Breast epithelium (tissue), 4 donors: ENCODE data around the gene LZTFL1. TPM values are rescaled to one million over a fixed set of nuclear protein-coding genes. Genes with fewer than 3 reads are reported as not detected.

ENCODE experiments used
- DNase-seq, 2 donors: peaks; one replicate each; pipeline ENCODE4 v3.0.0-alpha.2; 2019; ENCODE audit warnings: low spot score in 2 of 2
- H3K27ac ChIP-seq, 2 donors: fragments of 200-600 bp; sonication (generic) in 1 of 2; one replicate each; pipeline ENCODE4 v1.5.1; 2016 to 2019; ENCODE audit warnings: mild to moderate bottlenecking in 1 of 2
- H3K27me3 ChIP-seq, 2 donors: fragments of 200-600 bp; sonication (generic) in 1 of 2; one replicate each; pipeline versions ENCODE4 v1.5.1 to v1.6.0; 2017 to 2019; ENCODE audit warnings: control low read depth in 1 of 2, mild to moderate bottlenecking in 1 of 2
- H3K36me3 ChIP-seq: fragments of 200-600 bp; one replicate; pipeline ENCODE4 v1.5.1; 2019
- H3K4me1 ChIP-seq, 2 donors: fragments of 200-600 bp; sonication (generic); one replicate each; pipeline ENCODE4 v1.5.1; 2016 to 2019; ENCODE audit warnings: control low read depth in 1 of 2
- H3K4me3 ChIP-seq, 3 donors: fragments of 200-600 bp; sonication (generic); 1 replicate in 2 of 3; 2 replicates in 1 of 3; pipeline ENCODE4 v1.5.1; 2016 to 2019; ENCODE audit warnings: mild to moderate bottlenecking in 3 of 3, moderate library complexity in 2 of 3
- H3K9me3 ChIP-seq, 2 donors: fragments of 200-600 bp; sonication (generic) in 1 of 2; one replicate each; pipeline ENCODE4 v1.5.1; 2016 to 2019; ENCODE audit warnings: control low read depth in 1 of 2
- CTCF ChIP-seq, 3 donors: fragments of 450-650 bp; IDR thresholded peaks; one replicate each; pipeline ENCODE4 v1.5.1; 2016 to 2017; ENCODE audit warnings: antibody characterized with exemption in 3 of 3, mild to moderate bottlenecking in 3 of 3, moderate library complexity in 3 of 3
- POLR2A ChIP-seq: fragments of 450-650 bp; IDR thresholded peaks from one replicate; pipeline ENCODE4 v1.6.1; 2016; ENCODE audit warnings: antibody characterized with exemption, mild to moderate bottlenecking, moderate library complexity
- POLR2AphosphoS5 ChIP-seq, 3 donors: sonication (generic); formaldehyde crosslinking; IDR thresholded peaks; one replicate each; pipeline ENCODE4 v1.6.1; 2017; ENCODE audit warnings: antibody characterized with exemption in 3 of 3
- intact Hi-C: fragments of 100-400 bp; cut with DNase I; formaldehyde crosslinking; loops from one replicate; pipeline ENCODE4 v1.15.1; 2023; ENCODE audit warnings: low total_unique reads
- total RNA-seq, 3 donors: library from RNA; depleted of rRNA; stranded (reverse); fragments of >200 nt; gene quantifications; one replicate each; pipeline ENCODE4 v1.1.0, GENCODE V29; 2016

Gene LZTFL1
- total RNA-seq, 3 donors from 2014 or later, result 17.0 to 39.2 (median 22.1) TPM

DNA sequence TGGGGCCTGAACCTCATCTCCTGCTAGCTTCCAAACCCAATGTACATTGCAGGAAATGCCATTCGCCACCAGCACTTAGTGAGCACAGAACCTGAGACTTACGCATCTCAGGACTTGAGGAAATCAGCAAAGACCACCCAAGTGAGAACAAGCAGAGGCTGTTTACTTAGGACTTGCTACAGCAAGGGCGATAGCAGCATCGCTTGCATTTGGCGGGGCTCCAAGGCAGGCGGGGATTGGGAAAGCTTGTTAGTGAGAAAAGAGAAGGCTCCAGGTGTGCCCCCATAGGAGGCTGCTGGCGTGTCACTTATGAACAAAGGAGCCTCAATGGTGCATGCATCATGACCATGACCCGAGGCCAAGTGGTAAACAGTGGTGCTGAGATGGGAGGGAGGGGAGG, 65.3 kb downstream of the LZTFL1 start:
- TF ChIP-seq POLR2A (no peak), CTCF (IDR thresholded peaks at IDR 0.05) (no peak), POLR2AphosphoS5 (IDR thresholded peaks at IDR 0.05) (no peak)
- H3K4me1 ChIP-seq, result no peaks in the 10 kb centered on the region
- no peak for DNase-seq
- H3K27me3 ChIP-seq, result no peaks in the 10 kb centered on the region
- no peak overlapping the region for H3K4me3 ChIP-seq
- no peaks in the 10 kb centered on the region for H3K9me3 ChIP-seq
- intact Hi-C loops, result no loop called here
- H3K27ac ChIP-seq, result no peak overlapping the region
- no peaks in the 10 kb centered on the region for H3K36me3 ChIP-seq

GRCh38 chr3:45776301-45776595, 65.7 kb downstream of the LZTFL1 start:
- no peak for DNase-seq
- H3K4me3 ChIP-seq, result no peak overlapping the region
- H3K4me1 ChIP-seq, result no peaks in the 10 kb centered on the region
- no peak overlapping the region for H3K27ac ChIP-seq
- intact Hi-C loops, result no loop called here
- H3K36me3 ChIP-seq, result no peaks in the 10 kb centered on the region
- no peaks in the 10 kb centered on the region for H3K9me3 ChIP-seq
- H3K27me3 ChIP-seq, result no peaks in the 10 kb centered on the region
- TF ChIP-seq POLR2A (no peak), POLR2AphosphoS5 (IDR thresholded peaks at IDR 0.05) (no peak), CTCF (IDR thresholded peaks at IDR 0.05) (no peak)

DNA sequence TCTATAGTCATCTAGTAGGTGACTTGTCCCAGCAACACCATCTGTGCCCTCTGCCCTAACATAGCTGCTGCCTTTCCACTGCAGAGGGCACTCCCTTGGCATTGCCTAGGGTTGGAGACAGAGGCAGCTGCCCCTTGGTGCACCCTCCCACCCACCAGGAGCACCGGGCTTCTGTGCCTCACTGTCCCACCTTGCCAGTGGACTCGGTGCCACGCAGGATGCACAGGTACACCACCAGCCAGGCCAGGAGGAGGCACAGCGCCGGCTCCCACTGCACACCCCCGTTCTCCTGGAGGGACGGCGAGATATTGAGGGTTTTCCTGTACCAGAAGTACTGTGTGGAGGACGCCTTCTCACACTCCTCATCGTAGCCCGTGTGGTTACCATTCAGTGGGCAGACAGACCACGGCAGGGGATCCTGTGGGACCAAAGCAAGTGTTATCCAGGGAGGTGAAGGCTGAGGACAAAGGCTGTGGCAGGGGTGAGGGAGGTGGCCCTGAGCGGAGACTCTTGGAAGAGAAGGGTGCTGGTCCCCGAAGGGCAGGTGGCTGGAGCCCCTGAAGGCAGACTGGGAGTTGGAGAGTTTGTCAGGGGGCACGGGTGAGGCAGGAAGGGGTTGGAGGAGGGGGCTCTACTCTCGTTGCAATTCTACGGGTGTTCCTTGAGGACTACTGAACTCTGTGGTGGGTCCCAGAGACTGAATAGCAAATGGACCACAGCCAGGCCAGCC, 66.2 kb downstream of the LZTFL1 start:
- H3K27me3 ChIP-seq, result no peaks in the 10 kb centered on the region
- intact Hi-C loops, result no loop called here

DNA sequence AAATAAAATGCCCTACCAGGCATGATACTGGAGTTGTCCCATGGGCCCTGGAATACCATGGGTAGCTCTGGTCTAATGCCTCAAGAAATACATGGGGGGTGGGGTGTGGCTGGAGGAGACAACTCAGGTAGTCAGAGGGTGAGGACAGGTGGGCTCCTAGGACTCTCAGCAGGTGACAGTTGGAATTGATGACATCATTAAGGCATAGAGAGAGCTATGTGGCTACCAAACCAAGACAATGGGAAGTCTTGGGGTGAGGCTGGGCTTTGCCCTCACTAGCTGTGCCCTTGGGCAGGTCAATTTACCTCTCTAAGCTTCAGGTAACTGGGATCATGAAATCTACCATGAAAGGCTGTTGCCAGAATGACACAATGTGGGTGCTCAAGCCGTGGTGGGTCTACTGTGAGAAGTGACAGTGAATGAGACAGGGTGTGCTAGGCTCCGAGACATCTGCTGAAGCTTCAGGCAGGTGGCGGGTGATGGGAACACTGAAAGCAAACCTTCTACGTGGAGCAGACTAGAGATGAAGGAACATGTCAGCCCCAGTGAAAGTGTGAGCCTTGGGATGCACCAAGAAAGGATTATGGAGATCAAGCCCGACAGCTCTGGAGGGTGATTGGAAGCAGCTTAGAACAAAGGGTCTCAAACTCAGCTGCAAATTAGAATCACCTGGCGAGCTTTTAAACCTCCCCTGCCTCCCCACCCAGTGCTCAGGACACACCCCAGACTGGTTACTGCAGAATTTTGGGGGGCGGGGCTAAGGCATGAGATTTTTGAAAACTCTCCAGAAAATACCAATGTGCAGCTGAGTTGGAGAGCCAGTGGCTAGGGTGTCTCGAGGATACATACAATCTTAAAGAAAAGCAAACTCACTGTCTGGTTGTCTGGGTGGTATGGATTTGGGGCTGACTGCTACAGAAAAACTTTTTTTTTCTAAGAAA, 67.1 kb downstream of the LZTFL1 start:
- no peak for DNase-seq
- Histone ChIP-seq H3K36me3 (no peaks in the 10 kb centered on the region), H3K4me3 (no peak overlapping the region), H3K9me3 (no peaks in the 10 kb centered on the region), H3K4me1 (no peaks in the 10 kb centered on the region), H3K27ac (no peak overlapping the region), H3K27me3 (no peaks in the 10 kb centered on the region)
- no peak for TF ChIP-seq POLR2A
- no peak for TF ChIP-seq POLR2AphosphoS5 (IDR thresholded peaks at IDR 0.05)
- TF ChIP-seq CTCF (IDR thresholded peaks at IDR 0.05), result no peak
- intact Hi-C loops, result no loop called here

More for the DNA sequence above, 66.2 kb downstream of the LZTFL1 start:
- no peak overlapping the region for H3K27ac ChIP-seq
- H3K9me3 ChIP-seq, result no peaks in the 10 kb centered on the region
- H3K4me1 ChIP-seq, result no peaks in the 10 kb centered on the region
- TF ChIP-seq CTCF (IDR thresholded peaks at IDR 0.05) (no peak), POLR2A (no peak), POLR2AphosphoS5 (IDR thresholded peaks at IDR 0.05) (no peak)
- H3K36me3 ChIP-seq, result no peaks in the 10 kb centered on the region
- no peak overlapping the region for H3K4me3 ChIP-seq
- no peak for DNase-seq
